ENCODE results near the gene ATP2C2.
"Not testable (repeated sequence)": the region's sequence is repeated elsewhere in the genome, so short reads cannot be mapped to it uniquely, and the experiment has no call there.

Gene ATP2C2

GRCh38 chr16:84421938-84422220 lies 53.5 kb downstream of the ATP2C2 start:
- no peak for DNase-seq

GRCh38 chr16:84423416-84423837 lies 55.1 kb downstream of the ATP2C2 start:
- DNase-seq: peak; percentile 15

GRCh38 chr16:84425696-84426095 lies 57.4 kb downstream of the ATP2C2 start:
- no peak for DNase-seq

- DNase-seq: no peak
Observed at GRCh38 chr16:84426804-84427203, 58.5 kb downstream of the ATP2C2 start.

- no peak for DNase-seq
Observed at GRCh38 chr16:84427553-84427952, 59.2 kb downstream of the ATP2C2 start.

GRCh38 chr16:84430860-84431259 lies 62.5 kb downstream of the ATP2C2 start:
- DNase-seq: no peak

GRCh38 chr16:84434800-84435199 lies 66.5 kb downstream of the ATP2C2 start:
- DNase-seq: no peak

GRCh38 chr16:84436196-84436595 lies 67.9 kb downstream of the ATP2C2 start:
- no peak for DNase-seq

GRCh38 chr16:84438971-84439696 lies 70.8 kb downstream of the ATP2C2 start:
- no peak for DNase-seq

GRCh38 chr16:84442416-84443145 lies 74.2 kb downstream of the ATP2C2 start:
- no peak for DNase-seq

- DNase-seq: no peak
Observed at GRCh38 chr16:84443166-84443802, 74.9 kb downstream of the ATP2C2 start.

GRCh38 chr16:84444476-84444875 lies 76.1 kb downstream of the ATP2C2 start:
- no peak for DNase-seq

GRCh38 chr16:84446084-84446483 lies 77.7 kb downstream of the ATP2C2 start:
- no peak for DNase-seq

GRCh38 chr16:84446596-84447392 lies 78.5 kb downstream of the ATP2C2 start:
- DNase-seq: no peak

GRCh38 chr16:84448444-84448843 lies 80.1 kb downstream of the ATP2C2 start:
- DNase-seq: no peak

GRCh38 chr16:84449156-84450140 lies 81.1 kb downstream of the ATP2C2 start:
- DNase-seq: no peak

GRCh38 chr16:84450176-84450865 lies 82.0 kb downstream of the ATP2C2 start:
- DNase-seq: no peak

GRCh38 chr16:84451010-84451676 lies 82.8 kb downstream of the ATP2C2 start:
- not testable (repeated sequence) for DNase-seq

GRCh38 chr16:84451781-84452180 lies 83.4 kb downstream of the ATP2C2 start:
- DNase-seq: no peak

- DNase-seq: no peak
Observed at GRCh38 chr16:84453061-84453752, 84.9 kb downstream of the ATP2C2 start.
